NCI-H1436 treated with DMSO at 0.1 percent for 48 hours (cell line): ENCODE measurements around the gene IL17F.
A peak's percentile ranks its signal among the peaks of the same experiment; 100 is the strongest.

Source experiments
- DNase-seq: peaks from one replicate; lab custom pipeline; 2025; lab: John Stamatoyannopoulos, UW

The IL17F gene

DNA sequence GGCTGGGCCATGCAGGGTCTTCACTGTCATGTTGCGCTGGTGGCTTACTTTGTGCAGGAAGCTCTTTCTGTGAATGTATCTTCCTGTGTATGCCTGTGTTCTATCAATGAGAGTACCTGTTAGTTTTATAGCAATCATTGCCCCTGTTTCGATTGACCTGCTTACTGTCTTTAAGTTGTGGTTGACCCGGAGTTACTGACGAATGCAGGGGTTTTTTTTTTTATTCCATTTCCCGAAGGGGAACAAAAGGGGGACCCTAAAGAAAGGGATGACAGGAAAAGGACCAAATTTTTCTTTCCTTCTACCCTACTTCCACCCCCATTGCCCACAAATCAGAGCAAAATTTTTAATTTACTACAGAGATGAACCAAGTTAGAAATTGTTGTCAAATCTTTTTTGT lies at the start of gene IL17F:
TSS of gene IL17F (minus strand) at position 101 of the 400 bp plus-strand sequence. CDS start at position 30, 71 bp downstream.
- DNase-seq, result no peak

DNA sequence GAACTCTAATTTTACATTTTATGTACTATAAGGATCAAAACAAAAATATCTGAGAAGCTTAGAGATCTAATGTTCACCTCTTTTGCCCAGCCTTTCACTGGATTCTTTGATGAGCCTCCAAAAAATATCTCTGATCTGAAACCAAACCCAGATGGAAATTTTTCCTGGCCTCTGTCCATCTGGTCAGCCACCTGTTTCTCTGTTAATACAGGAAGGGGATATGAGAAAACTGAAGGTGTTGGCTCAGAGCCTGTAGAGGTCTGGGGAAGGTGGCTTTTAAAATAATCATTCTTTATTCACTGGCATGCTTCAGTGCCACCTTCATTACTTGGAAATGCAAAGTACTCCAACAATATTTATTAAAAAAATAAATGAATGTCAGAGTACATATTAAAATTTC lies 48.8 kb upstream of the IL17F start:
- no peak for DNase-seq

DNA sequence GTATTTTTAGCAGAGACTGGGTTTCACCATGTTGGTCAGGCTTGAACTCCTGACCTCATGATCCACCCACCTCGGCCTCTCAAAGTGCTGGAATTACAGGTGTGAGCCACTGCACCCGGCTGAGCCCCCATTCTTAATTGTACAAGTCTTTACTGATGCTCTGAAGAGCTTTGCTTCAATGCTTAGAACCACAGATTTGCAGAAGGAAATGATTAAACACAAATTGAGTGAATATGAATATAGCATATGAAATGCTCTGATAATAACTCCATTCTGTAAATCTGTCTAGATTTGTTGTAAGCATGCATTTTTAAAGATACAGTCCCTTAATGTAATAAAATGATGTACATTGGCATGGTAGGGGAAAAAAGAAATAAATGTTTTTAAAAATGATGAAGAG lies 44.5 kb upstream of the IL17F start:
- no peak for DNase-seq

DNA sequence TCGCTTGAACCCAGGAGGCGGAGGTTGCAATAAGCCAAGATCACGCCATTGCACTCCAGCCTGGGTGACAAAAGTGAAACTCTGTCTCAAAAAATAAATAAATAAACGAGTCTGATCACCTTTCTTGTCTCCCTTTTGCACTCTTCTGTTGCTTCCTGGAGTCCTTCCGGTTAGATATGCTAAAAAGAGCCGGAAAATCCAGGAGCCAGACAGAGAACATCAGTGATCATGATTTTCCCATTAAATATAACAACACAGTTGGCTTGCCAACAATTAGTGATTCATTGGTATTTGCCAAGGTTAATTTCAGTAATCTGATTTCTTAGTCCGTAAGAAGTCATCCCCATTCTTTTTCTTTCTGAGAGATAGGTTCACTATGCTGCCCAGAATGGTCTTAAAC lies 43.9 kb upstream of the IL17F start:
- DNase-seq, result no peak

DNA sequence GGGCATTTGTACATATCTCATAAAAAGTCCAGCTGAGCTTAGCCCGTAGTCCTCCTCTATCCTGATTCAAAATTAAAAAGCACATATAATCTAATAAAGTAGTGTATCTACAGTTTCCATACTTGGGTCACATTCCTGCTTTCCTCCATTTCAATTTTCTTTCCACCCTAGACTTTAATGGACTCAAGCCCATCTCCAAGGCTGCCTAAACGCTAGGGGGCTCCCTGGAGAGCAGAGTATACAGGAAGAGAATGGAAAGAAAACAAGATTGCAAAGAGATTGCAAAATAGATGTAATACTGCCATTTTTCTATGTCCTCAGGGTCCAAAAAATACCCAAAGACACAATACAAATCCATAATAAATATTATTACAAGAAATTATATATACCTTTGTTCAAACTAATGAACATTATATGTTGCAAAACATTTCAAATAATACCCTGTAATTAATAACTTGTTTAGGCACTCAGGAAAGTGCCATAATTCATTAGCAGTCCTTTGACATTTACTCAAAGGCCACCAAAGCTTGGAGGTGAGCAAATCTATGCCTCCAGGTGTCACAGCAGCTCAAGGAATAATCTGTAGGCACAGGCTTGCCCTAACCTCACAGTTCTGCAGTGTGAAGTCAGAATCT lies 42.6 kb upstream of the IL17F start:
- DNase-seq, result peak; percentile 53

DNA sequence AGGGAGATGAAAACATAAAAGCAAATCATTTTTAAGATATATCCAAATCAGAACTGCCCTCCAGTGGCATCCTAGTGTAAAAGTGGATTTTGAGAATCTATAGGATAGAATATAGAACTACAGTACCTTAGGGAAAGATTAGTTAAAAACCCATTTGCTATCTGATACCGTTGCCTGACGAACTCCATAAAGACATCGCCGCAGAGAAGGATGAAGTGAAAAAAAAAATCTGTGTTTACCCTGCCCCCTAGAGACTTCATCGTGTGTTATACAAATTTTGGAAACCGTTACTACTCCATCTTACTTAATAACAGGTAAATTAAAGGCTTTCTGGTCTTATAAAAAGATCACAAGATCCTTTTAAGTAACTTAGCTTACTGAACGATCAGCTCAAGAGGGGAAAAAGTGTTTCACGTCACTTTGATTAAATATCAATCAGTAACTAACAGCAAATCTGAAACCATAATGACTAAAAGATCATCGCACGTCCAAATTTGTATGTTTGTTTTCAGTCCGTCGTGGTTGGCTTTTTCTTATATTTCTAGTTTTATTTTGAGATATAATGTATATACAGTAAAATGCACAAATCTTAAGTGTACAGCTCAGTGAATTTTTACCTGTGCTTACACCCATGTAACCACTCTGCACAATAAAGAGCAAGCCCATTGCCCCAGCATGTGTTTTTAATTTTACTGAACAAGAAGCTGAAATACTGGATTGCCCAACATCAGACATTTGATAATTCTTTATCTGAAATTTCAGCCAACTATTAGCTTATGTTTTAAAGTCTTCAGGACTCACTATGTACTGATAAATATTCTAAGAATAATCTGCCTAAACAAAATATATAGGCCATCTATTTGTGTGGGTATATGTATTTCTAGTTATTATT lies 41.1 kb upstream of the IL17F start:
- no peak for DNase-seq

DNA sequence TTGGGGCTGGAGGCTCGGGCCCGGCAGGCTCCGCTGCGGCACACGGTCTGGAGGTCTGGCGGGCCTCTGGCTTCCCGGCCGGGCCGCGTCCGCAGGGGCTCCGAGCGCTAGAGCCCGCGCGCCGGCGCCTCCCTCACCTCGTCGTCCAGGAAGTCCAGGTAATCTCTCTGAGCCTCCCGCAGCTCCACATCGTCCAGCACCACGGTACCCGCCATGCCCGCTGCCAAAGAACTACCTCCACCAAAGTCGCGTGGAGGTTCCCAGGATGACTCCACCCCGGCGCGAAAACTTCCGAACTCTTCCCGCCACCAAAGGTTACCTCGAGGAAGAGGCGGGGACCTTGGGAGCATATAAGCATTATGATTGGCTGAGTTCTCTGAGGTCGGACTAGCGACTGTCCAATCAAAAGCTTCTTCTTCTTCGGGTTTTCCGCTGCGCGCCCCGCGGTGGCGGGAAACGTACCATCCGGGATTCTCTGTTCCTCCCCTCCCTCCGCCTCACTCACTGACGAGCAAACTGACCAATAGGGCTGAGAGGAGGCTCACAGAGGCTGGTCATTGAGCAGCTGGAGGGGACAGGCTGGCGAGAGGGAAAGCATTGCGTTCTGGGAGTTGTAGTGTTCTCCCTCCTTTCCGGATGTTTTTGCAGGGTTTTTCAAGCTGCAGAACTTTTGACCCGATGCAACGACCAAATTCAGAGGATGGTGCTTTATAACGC lies 40.3 kb upstream of the IL17F start, which contains the start of gene MCM3:
TSS of gene MCM3 (minus strand) at position 283 of the 717 bp plus-strand sequence. CDS start at position 215, 68 bp downstream.
- peak; percentile 98 for DNase-seq

DNA sequence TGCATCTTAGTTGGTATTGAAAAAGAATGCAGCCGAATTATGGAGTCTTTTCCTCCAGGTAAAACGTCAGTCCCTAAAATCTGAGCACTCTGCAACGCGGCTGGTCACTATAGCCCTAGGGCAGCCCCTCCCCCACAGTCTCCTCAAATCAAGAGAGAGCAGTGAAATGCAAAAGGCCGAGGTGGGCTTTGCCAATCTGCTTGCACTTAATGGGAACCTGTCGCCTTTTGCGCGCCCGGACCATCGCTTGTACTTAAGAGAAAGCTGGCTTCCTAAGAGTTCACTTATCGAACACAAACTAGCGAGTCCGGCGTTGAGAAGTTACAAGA lies 39.8 kb upstream of the IL17F start:
- DNase-seq, result no peak

DNA sequence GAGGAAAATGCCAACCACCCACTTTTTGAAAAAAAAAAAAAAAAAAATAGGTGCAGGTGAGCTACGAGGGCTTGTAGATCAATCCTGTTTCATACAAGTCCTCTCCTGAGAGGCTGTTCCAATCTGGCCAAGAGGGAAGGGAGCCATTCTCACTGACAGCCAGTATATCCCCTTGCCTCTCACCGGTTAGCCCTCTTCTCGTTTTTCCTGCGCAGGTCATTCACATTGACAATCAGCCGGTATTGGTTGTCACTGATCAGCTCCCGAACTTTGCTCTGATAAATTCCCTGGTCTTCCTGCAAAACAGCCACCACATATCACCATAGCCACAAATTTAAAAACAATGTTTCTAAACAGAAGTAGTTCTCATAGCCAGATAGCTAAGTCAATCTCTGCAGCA lies 38.8 kb upstream of the IL17F start:
- no peak for DNase-seq

DNA sequence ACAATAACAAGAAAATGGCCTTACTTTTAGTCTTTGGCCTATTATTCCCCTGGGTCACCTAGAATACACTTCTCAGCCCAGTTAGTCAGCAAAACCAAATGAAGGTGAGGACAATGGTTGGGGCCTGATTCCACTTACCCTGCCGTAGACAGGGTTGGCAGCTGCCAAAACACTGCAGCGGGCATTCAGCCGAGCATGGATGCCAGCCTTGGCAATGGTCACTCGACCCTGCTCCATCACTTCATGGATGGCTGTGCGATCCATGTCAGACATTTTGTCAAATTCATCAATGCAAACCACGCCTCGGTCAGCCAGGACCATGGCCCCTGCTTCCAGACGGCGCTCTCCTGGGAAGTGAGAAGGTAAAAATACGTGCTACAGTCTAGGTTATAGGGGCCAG lies 31.8 kb upstream of the IL17F start:
- DNase-seq, result no peak

DNA sequence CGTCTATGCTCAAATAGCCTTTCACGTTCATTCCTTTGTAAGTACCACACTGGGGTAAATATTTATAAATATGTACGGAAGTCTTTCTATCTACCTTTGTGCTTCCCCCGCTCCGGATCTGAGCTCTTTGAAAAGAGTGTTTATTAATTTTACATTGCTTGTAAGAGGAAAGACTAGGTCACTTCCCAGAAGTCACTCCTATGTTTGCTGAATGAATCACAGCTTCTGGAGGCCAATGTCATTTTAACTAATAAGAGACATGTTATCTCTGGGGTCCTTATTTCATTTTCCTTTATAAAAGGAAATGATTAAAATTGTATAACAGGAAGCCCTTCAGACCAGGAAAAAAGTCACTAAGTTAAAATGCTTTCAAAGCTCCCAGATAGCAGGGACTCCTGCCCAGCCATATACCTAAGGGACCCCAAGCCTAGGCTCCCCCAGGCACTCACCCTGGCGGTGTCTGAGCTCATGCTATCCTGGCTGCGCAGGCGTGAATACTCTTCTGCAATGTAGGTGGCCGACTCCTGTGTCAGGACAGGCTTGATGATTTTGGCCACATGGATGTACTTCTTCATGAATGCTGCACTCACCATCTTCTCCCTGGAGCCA lies 27.7 kb upstream of the IL17F start:
- DNase-seq, result no peak

DNA sequence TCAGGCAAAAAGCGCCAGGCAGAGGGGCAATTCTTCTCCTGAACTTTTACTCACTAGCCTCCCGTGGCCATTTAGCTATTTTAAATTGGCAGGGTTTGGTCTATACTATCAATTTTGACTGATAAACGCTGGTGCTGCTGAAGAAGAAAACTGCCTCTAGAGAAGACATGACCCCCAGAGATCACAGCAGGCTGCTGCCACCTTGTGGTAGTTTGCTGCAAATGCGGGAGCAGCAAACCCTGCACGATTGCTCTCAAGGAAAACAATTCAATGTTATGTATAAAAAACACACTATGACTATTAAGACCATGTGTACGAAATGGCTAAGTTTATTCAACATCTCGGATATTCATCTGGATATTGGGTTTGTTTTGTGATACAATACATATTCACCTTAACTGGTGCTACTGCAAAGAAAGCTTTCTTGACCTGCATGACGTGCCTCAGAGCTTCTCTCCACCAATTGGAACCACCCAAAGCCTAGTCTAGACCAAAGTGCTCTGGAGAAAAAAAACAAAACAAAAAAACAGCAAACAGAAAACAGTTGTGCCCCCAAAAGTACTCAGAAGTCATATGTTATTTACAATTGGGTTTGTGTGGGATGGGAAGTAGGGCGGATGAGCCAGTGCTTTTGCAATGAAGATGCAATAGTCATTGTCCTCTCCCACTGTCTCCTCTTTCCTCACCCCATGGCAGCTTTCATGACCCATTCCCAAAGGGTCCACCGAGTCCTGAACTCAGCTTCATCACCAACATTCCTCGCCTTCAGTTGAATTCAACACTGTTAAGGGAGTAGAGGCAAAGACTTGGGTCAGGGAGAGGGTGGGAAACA lies 19.6 kb upstream of the IL17F start:
- DNase-seq, result no peak

DNA sequence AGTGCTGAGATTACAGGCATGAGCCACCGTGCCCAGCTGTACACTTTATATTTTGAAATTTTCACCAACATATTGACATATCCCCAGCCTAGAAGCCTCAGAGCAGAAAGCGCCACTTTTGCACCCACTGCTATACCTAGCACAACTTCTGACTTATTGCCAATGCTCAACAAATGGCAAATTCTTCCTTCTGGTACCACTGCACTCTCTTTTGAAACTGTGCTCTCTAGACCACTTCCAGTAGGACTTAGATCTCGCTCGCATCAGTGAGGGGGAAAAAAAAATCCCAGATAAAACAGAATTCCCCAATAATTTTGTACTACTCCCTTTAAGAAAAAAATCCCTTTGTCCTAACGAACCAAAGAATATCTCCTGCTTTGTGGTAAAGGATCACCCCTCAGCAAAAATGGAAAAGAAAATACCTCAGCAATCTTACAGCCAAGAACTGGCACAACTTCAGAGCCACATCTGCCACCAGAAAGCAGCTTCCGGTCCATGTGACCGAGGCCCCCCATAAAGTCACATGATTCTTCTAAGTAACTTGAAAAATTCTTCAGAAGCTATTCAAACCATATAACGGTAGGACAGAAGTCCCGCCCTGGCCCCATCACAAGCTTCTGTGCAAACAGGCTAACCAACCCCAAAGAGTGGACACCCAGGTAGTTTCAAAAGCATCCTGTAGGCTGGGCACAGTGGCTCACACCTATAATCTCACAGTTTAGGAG lies 18.5 kb upstream of the IL17F start:
- no peak for DNase-seq

DNA sequence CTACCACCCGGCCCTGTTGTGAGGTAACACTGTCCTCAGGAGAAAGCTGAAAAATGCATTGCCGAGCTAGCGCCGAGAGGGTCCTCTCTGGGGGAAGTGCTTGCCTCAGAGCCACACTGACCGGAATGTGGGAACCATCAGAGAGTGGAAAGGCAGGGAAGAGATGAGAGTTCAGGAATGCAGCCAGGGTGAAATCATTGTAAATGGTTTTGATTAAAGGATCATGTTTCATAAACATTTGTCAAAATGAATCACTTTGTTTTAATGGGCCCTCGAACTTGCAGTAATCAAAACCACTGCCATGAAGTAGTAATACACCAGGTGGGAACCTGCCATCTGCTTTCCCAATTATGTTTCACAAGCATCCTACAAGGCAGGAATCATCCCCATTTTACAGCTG lies 16.9 kb upstream of the IL17F start:
- DNase-seq, result no peak

DNA sequence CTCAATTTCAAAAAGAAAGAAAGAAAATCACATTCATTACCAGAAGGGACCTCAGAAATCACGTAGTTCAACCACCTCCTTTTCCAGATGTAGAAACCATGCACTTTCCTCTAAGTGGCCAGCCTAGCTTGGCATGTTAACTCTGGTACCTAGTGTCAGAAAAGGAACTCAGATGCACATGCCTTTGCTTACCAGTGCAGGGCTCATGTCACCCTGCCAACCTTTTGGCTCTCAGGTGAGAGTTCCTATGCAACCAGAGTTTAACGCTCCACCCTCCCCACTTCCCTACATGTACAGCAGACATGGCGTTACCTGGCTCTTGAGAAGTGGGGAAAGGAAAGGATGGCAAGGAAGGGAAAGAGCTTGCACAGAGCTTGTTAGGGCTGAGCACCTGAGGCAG lies 16.3 kb upstream of the IL17F start:
- no peak for DNase-seq

DNA sequence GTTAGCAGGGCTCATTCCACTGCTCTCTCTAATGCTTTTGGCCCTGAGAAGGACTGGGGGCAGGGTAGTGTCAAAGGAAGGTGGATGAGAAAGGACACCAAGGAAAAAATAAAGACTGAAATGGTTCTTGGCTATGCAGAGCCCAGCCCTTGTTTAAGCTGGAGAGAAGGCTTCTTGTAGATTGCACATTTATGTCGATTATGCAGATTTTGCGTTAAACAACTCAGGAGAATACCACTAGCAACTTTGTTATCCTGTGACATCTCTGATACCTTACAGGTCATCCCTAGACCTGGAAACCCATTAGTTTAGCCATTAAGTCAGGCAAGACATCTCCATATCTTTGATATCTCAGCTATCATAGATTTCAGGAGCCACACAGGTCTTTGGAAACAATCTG lies 11.1 kb upstream of the IL17F start:
- no peak for DNase-seq

DNA sequence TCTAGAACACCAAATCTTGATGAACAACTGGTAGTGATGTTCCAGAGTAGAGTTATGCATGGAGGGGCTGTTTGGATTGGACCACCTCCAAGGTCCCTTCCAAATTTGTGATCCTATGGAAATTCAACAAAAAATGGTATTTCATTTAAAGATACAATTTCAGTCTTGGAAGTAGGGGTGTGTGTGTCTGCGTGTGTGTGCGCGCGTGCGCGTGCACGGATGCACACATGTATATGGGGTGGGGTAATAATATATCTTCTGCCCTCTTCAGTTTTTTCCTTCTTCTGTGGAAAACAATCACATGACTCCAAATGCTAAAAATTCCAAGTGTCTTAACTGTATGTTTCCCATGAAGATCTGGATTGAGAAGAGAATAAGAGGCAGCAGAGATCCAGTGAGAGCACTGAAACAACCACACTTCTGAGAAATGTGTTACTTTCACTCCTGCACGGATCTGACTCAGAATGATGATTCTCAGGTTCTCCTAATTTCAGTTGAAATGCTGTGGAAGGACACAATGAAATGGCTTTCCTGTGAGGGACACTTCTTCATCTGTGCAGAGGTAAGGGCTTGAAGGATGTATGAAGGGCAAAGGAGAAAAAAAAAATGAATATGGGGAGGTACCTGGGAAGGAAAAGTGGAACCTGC lies 10.6 kb upstream of the IL17F start:
- DNase-seq, result no peak

DNA sequence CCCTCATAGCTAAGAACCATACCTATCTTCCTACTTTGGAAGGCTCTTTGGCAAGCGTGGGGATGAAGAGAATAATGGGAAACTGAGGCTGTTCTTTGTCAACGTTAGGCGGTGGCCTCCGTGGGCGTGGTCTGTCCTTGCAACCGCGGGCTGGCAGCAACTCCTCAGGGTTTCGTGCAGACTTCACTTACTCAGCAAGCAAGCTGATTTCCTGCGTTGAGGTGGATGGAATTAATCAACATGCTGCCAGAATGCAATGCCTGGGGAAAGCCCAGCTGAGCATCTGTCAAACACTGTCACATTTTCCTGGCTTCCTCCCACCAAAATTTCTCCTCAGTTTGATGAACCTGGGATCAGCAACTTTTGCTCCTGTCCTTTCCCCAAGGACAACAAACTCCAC lies 9.2 kb upstream of the IL17F start:
- no peak for DNase-seq

DNA sequence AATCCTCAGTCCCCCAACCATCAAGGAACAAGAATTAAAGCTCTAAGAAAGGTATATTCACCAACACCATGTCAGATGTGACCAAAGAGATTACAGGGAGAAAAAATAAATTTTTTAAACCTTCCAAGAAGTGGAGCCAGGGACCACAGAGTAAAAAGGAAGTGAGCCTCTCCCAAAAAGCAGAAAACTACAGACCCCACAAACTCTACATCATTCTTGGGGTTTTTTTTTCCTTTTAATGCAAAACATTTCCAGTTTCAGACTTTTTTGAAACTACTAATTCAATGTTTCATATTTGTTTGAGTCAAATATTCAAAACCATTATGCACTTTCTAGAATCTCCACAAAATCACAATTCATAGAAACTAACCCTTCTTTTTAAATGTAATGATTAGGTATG lies 6.8 kb upstream of the IL17F start:
- no peak for DNase-seq

DNA sequence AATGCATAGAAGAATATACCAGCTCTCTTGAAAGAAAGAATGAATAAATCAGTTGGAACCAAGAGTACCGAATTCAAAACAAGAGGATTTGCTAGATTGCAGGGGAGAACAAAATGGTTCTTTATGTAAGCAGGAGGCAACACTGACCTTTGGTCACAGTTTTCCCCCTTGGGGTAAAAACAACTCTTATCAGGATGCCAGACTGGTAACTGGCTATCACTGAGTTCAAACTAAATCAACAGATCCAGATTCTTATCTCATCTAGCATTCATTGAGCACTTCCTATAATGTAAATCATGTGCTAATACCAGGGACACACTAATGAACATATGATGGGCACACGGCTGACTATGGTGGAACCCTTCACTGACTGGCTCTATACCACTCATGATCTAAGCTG lies 4.8 kb upstream of the IL17F start:
- no peak for DNase-seq
